Astrocyte (in vitro differentiated cells and primary cell): Measurements from ENCODE around the gene DLGAP5.

Experiments used
- EZH2 ChIP-seq: IDR thresholded peaks from 2 replicates; pipeline ENCODE4 v1.6.1; 2012; ENCODE audit warnings: mild to moderate bottlenecking, low read length, inconsistent platforms; ENCODE audit not compliant: insufficient read depth
- TF ChIP-seq, protein P1 (sequence below): IDR thresholded peaks from 2 replicates; pipeline ENCODE4 v1.5.1; 2011; ENCODE audit warnings: low read depth, mild to moderate bottlenecking, inconsistent platforms, low read length, moderate library complexity; ENCODE audit not compliant: insufficient read depth

DNA sequence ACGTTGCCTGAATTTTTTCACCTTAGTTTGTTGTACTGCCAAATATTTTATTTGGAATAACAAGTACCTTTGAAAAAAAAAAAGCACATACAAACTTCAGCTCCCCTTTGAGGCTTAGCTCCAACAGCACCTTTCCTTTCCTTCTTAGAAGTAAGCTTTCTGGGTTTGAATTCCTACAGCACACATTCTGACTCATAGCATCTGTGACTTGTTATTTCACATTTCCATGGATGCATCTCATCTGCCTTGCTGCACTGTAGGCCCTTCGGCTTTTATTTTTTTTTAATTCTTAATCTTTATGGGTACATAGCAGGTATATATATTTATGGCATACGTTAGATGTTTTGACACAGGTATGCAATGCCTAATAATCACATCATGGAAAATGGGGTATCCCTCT lies 55.1 kb downstream of the DLGAP5 start:
- TF ChIP-seq EZH2, result no peak
- TF ChIP-seq, protein P1, sequence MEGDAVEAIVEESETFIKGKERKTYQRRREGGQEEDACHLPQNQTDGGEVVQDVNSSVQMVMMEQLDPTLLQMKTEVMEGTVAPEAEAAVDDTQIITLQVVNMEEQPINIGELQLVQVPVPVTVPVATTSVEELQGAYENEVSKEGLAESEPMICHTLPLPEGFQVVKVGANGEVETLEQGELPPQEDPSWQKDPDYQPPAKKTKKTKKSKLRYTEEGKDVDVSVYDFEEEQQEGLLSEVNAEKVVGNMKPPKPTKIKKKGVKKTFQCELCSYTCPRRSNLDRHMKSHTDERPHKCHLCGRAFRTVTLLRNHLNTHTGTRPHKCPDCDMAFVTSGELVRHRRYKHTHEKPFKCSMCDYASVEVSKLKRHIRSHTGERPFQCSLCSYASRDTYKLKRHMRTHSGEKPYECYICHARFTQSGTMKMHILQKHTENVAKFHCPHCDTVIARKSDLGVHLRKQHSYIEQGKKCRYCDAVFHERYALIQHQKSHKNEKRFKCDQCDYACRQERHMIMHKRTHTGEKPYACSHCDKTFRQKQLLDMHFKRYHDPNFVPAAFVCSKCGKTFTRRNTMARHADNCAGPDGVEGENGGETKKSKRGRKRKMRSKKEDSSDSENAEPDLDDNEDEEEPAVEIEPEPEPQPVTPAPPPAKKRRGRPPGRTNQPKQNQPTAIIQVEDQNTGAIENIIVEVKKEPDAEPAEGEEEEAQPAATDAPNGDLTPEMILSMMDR, result no peak
